ENCODE measurements around the gene UBA1. TPM values are rescaled to one million over a fixed set of nuclear protein-coding genes. Genes with fewer than 3 reads are reported as not detected.

The UBA1 gene
- total RNA-seq, 2 donors from 2014 or later: 233 to 448 TPM

GRCh38 chrX:47232803-47233332 lies 39.2 kb downstream of the UBA1 start, which contains the start of gene USP11:
USP11 (plus strand) TSS chrX:47233009; CDS start chrX:47233044, 35 bp downstream.
- H3K27me3 ChIP-seq (ENCODE audit: control insufficient read depth, insufficient read depth, low read length, poor library complexity, severe bottlenecking): no peaks in the 10 kb centered on the region
- Mint-ChIP-seq H3K36me3 (ENCODE audit: low read depth) (peaks cover 25% of the 10 kb centered on the region), H3K27me3 (ENCODE audit: insufficient read depth) (no peaks in the 10 kb centered on the region), H3K4me1 (peaks cover 14% of the 10 kb centered on the region), H3K4me3 (peak within 1 kb of the TSS; percentile 84), H3K9me3 (no peaks in the 10 kb centered on the region), H3K27ac (peak within 1 kb of the TSS; percentile 100)
- TF ChIP-seq CTCF (conservative IDR thresholded peaks at IDR 0.05): no peak
- H3K4me1 ChIP-seq (ENCODE audit: control insufficient read depth, insufficient read depth, low read length): no peaks in the 10 kb centered on the region
- 0 to 1% methylated on average over 1 to 44 of the region's 46 CpGs for WGBS, 2 experiments (ENCODE audit: insufficient coverage in 1 of 2, insufficient read length in 1 of 2)
- no peaks in the 10 kb centered on the region for H3K9me3 ChIP-seq (ENCODE audit: control insufficient read depth, low read length)
- H3K9ac ChIP-seq (ENCODE audit: extremely low read depth, low read length, poor library complexity, severe bottlenecking): peak within 1 kb of the TSS; percentile 98
- H3K4me3 ChIP-seq (ENCODE audit: low read length): peak within 1 kb of the TSS; percentile 90
- peaks cover 6% of the 10 kb centered on the region for H3K36me3 ChIP-seq (ENCODE audit: control insufficient read depth, insufficient read depth, low read length)
- DNase-seq: peak; percentile 87
- peak within 1 kb of the TSS; percentile 97 for H3K27ac ChIP-seq (ENCODE audit: low read depth, low read length)

GRCh38 chrX:47233333-47234113 lies 39.9 kb downstream of the UBA1 start:
- peak overlapping the region; percentile 97 for H3K27ac ChIP-seq (ENCODE audit: low read depth, low read length)
- peak overlapping the region; percentile 84 for H3K4me3 Mint-ChIP-seq
- H3K4me3 ChIP-seq (ENCODE audit: low read length): peak overlapping the region; percentile 90
- peaks cover under 1% of the 10 kb centered on the region for H3K36me3 ChIP-seq (ENCODE audit: control insufficient read depth, insufficient read depth, low read length)
- no peaks in the 10 kb centered on the region for H3K27me3 Mint-ChIP-seq (ENCODE audit: insufficient read depth)
- no peaks in the 10 kb centered on the region for H3K27me3 ChIP-seq (ENCODE audit: control insufficient read depth, insufficient read depth, low read length, poor library complexity, severe bottlenecking)
- H3K9me3 Mint-ChIP-seq: no peaks in the 10 kb centered on the region
- peaks cover 14% of the 10 kb centered on the region for H3K4me1 Mint-ChIP-seq
- peak; percentile 99 for DNase-seq
- no peak for TF ChIP-seq CTCF (conservative IDR thresholded peaks at IDR 0.05)
- 0 to 1% methylated on average over 1 to 33 of the region's 51 CpGs for WGBS, 2 experiments (ENCODE audit: insufficient coverage in 1 of 2, insufficient read length in 1 of 2)
- H3K9me3 ChIP-seq (ENCODE audit: control insufficient read depth, low read length): no peaks in the 10 kb centered on the region
- H3K4me1 ChIP-seq (ENCODE audit: control insufficient read depth, insufficient read depth, low read length): no peaks in the 10 kb centered on the region
- H3K27ac Mint-ChIP-seq: peak overlapping the region; percentile 100
- H3K36me3 Mint-ChIP-seq (ENCODE audit: low read depth): peaks cover 18% of the 10 kb centered on the region
- peak overlapping the region; percentile 98 for H3K9ac ChIP-seq (ENCODE audit: extremely low read depth, low read length, poor library complexity, severe bottlenecking)

- H3K27me3 ChIP-seq (ENCODE audit: control insufficient read depth, insufficient read depth, low read length, poor library complexity, severe bottlenecking): no peaks in the 10 kb centered on the region
- H3K36me3 ChIP-seq (ENCODE audit: control insufficient read depth, insufficient read depth, low read length): peaks cover 4% of the 10 kb centered on the region
- no peak for TF ChIP-seq CTCF (conservative IDR thresholded peaks at IDR 0.05)
- H3K9me3 Mint-ChIP-seq: no peaks in the 10 kb centered on the region
- peak overlapping the region; percentile 98 for H3K9ac ChIP-seq (ENCODE audit: extremely low read depth, low read length, poor library complexity, severe bottlenecking)
- DNase-seq: no peak
- H3K4me3 ChIP-seq (ENCODE audit: low read length): peak overlapping the region; percentile 90
- H3K4me3 Mint-ChIP-seq: peak overlapping the region; percentile 84
- no peaks in the 10 kb centered on the region for H3K9me3 ChIP-seq (ENCODE audit: control insufficient read depth, low read length)
- no peaks in the 10 kb centered on the region for H3K4me1 ChIP-seq (ENCODE audit: control insufficient read depth, insufficient read depth, low read length)
- no peaks in the 10 kb centered on the region for H3K27me3 Mint-ChIP-seq (ENCODE audit: insufficient read depth)
- H3K27ac ChIP-seq (ENCODE audit: low read depth, low read length): no peak overlapping the region
- H3K27ac Mint-ChIP-seq: peak overlapping the region; percentile 100
- H3K36me3 Mint-ChIP-seq (ENCODE audit: low read depth): peaks cover 17% of the 10 kb centered on the region
- H3K4me1 Mint-ChIP-seq: peaks cover 19% of the 10 kb centered on the region
- WGBS, 2 experiments (ENCODE audit: insufficient coverage in 1 of 2, insufficient read length in 1 of 2): no CpG with 5 or more reads among the region's 3 CpGs
Measured at GRCh38 chrX:47234583-47234982, 41.0 kb downstream of the UBA1 start.
